Stimulated activated CD4-positive, alpha-beta T cell treated with anti-CD3 and anti-CD28 coated beads, TNF-alpha, amount 100 ng/mL, for 48 hours (primary cell): Measurements from ENCODE around the gene PPP1R12A.
"Not testable (repeated sequence)": the region's sequence is repeated elsewhere in the genome, so short reads cannot be mapped to it uniquely, and the experiment has no call there.

ENCODE experiments used
- DNase-seq, 3 donors: peaks; one replicate each; pipeline ENCODE4 v3.0.0-alpha.2; 2020; ENCODE audit warnings: low read depth in 3 of 3

The PPP1R12A gene

GRCh38 chr12:79841878-79842265 is 93.0 kb downstream of the PPP1R12A start:
- DNase-seq = no peak

- DNase-seq = no peak
Measured at GRCh38 chr12:79841248-79841877, 93.5 kb downstream of the PPP1R12A start.

- no peak for DNase-seq
Measured at GRCh38 chr12:79838359-79838758, 96.5 kb downstream of the PPP1R12A start.

- DNase-seq = no peak
Measured at GRCh38 chr12:79837575-79837974, 97.3 kb downstream of the PPP1R12A start.

- no peak for DNase-seq
Measured at GRCh38 chr12:79835377-79835843, 99.5 kb downstream of the PPP1R12A start.

- no peak for DNase-seq
Measured at GRCh38 chr12:79834712-79835376, 100.1 kb downstream of the PPP1R12A start.

- no peak for DNase-seq
Measured at GRCh38 chr12:79830440-79830839, 104.5 kb downstream of the PPP1R12A start.

- DNase-seq = no peak
Measured at GRCh38 chr12:79828924-79829323, 106.0 kb downstream of the PPP1R12A start.

GRCh38 chr12:79827484-79827883 is 107.4 kb downstream of the PPP1R12A start:
- DNase-seq = no peak

GRCh38 chr12:79826267-79827128 is 108.4 kb downstream of the PPP1R12A start:
- no peak for DNase-seq

- DNase-seq = no peak
Measured at GRCh38 chr12:79822475-79822874, 112.4 kb downstream of the PPP1R12A start.

GRCh38 chr12:79818856-79819255 is 116.0 kb downstream of the PPP1R12A start:
- DNase-seq = no peak

- DNase-seq = not testable (repeated sequence)
Measured at GRCh38 chr12:79784366-79785065, 150.4 kb downstream of the PPP1R12A start.

- no peak for DNase-seq
Measured at GRCh38 chr12:79782172-79782900, 152.6 kb downstream of the PPP1R12A start.

- DNase-seq = no peak
Measured at GRCh38 chr12:79778802-79779448, 156.0 kb downstream of the PPP1R12A start.

GRCh38 chr12:79776111-79776510 is 158.8 kb downstream of the PPP1R12A start:
- DNase-seq = no peak

GRCh38 chr12:79775355-79776027 is 159.4 kb downstream of the PPP1R12A start:
- DNase-seq = no peak

GRCh38 chr12:79773896-79774295 is 161.0 kb downstream of the PPP1R12A start:
- DNase-seq = no peak

- no peak for DNase-seq
Measured at GRCh38 chr12:79769860-79770485, 164.9 kb downstream of the PPP1R12A start.
